PFSK-1 (cell line): ENCODE results near the gene NPHP4. TPM values are rescaled to one million over a fixed set of nuclear protein-coding genes. Genes with fewer than 3 reads are reported as not detected.

Experiments used
- FOXP2 ChIP-seq: optimal IDR thresholded peaks from 2 replicates; pipeline ENCODE3; 2011; ENCODE audit warnings: borderline replicate concordance, control low read depth, inconsistent platforms; ENCODE audit not compliant: insufficient read depth; ENCODE audit errors: extremely low read length, extremely low read depth
- POLR2AphosphoS5 ChIP-seq: IDR thresholded peaks from 2 replicates; pipeline ENCODE4 v1.6.1; 2012; ENCODE audit warnings: low read depth, mild to moderate bottlenecking, control low read depth, low read length, moderate library complexity
- SIN3A ChIP-seq: IDR thresholded peaks from 2 replicates; pipeline ENCODE4 v1.6.1; 2012; ENCODE audit warnings: mild to moderate bottlenecking, low read length, moderate library complexity, borderline replicate concordance; ENCODE audit not compliant: insufficient read depth
- TAF1 ChIP-seq: IDR thresholded peaks from 2 replicates; pipeline ENCODE4 v1.6.1; 2012; ENCODE audit warnings: low read length, control low read depth, borderline replicate concordance; ENCODE audit not compliant: insufficient read depth
- polyA plus RNA-seq: library from polyadenylated mRNA; unstranded; fragments of >200 nt; gene quantifications from one replicate; pipeline ENCODE4 v1.2.1, GENCODE V29; 2012; ENCODE audit warnings: low read depth, missing spikeins; ENCODE audit not compliant: insufficient read length
- TF ChIP-seq, protein P1 (sequence below), 2 experiments: IDR thresholded peaks; 2 replicates each; pipeline versions ENCODE4 v1.6.1 to v1.8.0; 2011 to 2012; ENCODE audit warnings: low read depth in 2 of 2, low read length in 2 of 2, control low read depth in 1 of 2, inconsistent platforms in 1 of 2, mild to moderate bottlenecking in 1 of 2, moderate library complexity in 1 of 2; ENCODE audit not compliant: insufficient read depth in 1 of 2

Gene NPHP4
- polyA plus RNA-seq: 13.4 TPM

- TF ChIP-seq SIN3A (peak; percentile 77; the same call in 1 of the 2 replicates), TAF1 (no peak), POLR2AphosphoS5 (peak; percentile 35; the same call in 1 of the 2 replicates), FOXP2 (peak; percentile 14)
- TF ChIP-seq, protein P1, sequence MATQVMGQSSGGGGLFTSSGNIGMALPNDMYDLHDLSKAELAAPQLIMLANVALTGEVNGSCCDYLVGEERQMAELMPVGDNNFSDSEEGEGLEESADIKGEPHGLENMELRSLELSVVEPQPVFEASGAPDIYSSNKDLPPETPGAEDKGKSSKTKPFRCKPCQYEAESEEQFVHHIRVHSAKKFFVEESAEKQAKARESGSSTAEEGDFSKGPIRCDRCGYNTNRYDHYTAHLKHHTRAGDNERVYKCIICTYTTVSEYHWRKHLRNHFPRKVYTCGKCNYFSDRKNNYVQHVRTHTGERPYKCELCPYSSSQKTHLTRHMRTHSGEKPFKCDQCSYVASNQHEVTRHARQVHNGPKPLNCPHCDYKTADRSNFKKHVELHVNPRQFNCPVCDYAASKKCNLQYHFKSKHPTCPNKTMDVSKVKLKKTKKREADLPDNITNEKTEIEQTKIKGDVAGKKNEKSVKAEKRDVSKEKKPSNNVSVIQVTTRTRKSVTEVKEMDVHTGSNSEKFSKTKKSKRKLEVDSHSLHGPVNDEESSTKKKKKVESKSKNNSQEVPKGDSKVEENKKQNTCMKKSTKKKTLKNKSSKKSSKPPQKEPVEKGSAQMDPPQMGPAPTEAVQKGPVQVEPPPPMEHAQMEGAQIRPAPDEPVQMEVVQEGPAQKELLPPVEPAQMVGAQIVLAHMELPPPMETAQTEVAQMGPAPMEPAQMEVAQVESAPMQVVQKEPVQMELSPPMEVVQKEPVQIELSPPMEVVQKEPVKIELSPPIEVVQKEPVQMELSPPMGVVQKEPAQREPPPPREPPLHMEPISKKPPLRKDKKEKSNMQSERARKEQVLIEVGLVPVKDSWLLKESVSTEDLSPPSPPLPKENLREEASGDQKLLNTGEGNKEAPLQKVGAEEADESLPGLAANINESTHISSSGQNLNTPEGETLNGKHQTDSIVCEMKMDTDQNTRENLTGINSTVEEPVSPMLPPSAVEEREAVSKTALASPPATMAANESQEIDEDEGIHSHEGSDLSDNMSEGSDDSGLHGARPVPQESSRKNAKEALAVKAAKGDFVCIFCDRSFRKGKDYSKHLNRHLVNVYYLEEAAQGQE (IDR thresholded peaks at IDR 0.05; ENCODE audit: insufficient read depth in 1 of 2, low read depth in 2 of 2, low read length in 2 of 2): no peak
These were observed at the start of gene NPHP4 for GRCh38 chr1:5992026-5992813. NPHP4 (minus strand) TSS chr1:5992425; CDS start chr1:5986289, 6,136 bp downstream.

DNA sequence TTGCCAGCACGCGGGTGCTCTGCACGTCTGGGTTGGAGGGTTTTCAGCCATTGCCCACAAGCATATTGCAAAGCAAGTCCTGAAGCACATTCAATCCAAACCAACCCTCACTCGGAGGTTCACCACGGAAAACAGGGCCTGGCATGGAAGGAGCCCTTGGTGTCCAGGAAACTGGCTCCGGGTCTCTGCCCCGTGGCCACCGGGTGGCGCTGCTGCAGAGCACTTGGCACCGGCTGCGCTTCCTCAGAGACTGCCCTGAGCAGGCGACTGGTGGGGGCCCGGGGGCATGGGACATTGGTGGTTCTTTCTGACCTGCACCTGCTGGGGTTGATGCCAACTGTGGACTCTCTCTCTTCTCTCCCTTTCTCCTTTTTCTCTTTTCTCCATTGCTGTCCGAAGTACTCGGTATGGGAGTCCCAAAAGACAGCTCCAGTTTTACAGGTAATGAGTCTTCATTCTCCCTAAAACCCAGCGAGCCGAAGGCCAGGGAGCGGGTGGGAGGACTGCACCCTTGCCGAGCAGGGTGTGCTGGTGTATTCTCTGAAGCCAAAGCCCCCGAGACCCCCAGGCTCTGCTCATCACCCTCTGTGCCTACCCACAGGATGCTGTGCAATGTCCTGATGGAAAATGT lies 49.3 kb upstream of the NPHP4 start:
- TF ChIP-seq, protein P1 (IDR thresholded peaks at IDR 0.05; ENCODE audit: insufficient read depth in 1 of 2, low read depth in 2 of 2, low read length in 2 of 2): peak in 1 of 2 experiments; percentile 70; a peak in 3 of 4 replicates
- TF ChIP-seq SIN3A (no peak), FOXP2 (no peak), POLR2AphosphoS5 (no peak), TAF1 (no peak)

GRCh38 chr1:6040861-6041415 lies 48.7 kb upstream of the NPHP4 start:
- TF ChIP-seq FOXP2: no peak
- TF ChIP-seq POLR2AphosphoS5: no peak
- TF ChIP-seq SIN3A: no peak
- TF ChIP-seq, protein P1 (IDR thresholded peaks at IDR 0.05; ENCODE audit: insufficient read depth in 1 of 2, low read depth in 2 of 2, low read length in 2 of 2): no peak
- no peak for TF ChIP-seq TAF1

GRCh38 chr1:6040444-6040843 lies 48.2 kb upstream of the NPHP4 start:
- no peak for TF ChIP-seq TAF1
- TF ChIP-seq, protein P1 (IDR thresholded peaks at IDR 0.05; ENCODE audit: insufficient read depth in 1 of 2, low read depth in 2 of 2, low read length in 2 of 2): no peak
- TF ChIP-seq SIN3A: no peak
- TF ChIP-seq POLR2AphosphoS5: no peak
- TF ChIP-seq FOXP2: no peak
